HEK293 (cell line): Measurements from ENCODE around the gene ASB8.

Experiments
- CTCF ChIA-PET: fragments of 350-600 bp; formaldehyde crosslinking; extraction: SDS; loops from one replicate; lab custom pipeline; 2021; ENCODE audit warnings: antibody characterized with exemption; lab: Yijun Ruan, JAX
- POLR2A ChIA-PET: fragments of 300-600 bp; formaldehyde crosslinking; extraction: SDS; loops from one replicate; lab custom pipeline; 2020; ENCODE audit warnings: antibody characterized with exemption, inconsistent platforms; lab: Yijun Ruan, JAX
- H3K27ac ChIP-seq: fragments of 200-500 bp; sonication (Bioruptor generic); 2 replicates; pipeline ENCODE4 v1.5.1; 2014; ENCODE audit warnings: low read depth, low read length, control low read depth, inconsistent platforms; ENCODE audit errors: extremely low read depth
- H3K36me3 ChIP-seq, 2 experiments: fragments of 200-500 bp in 1 of 2; sonication (Bioruptor generic) in 1 of 2; 1 replicate in 1 of 2; 2 replicates in 1 of 2; pipeline ENCODE4 v1.5.1; 2014 to 2017; ENCODE audit warnings: inconsistent platforms in 2 of 2, low read length in 2 of 2; ENCODE audit not compliant: control insufficient read depth in 2 of 2, insufficient read depth in 1 of 2
- H3K4me1 ChIP-seq: fragments of 200-500 bp; sonication (Bioruptor generic); 2 replicates; pipeline ENCODE4 v1.5.1; 2014; ENCODE audit warnings: mild to moderate bottlenecking, low read length, inconsistent platforms; ENCODE audit not compliant: control insufficient read depth, insufficient read depth
- H3K4me3 ChIP-seq: 2 replicates; pipeline ENCODE4 v1.5.1; 2011; ENCODE audit warnings: low read depth, mild to moderate bottlenecking, control low read depth, low read length, moderate library complexity
- H3K9me3 ChIP-seq: fragments of 200-500 bp; sonication (Bioruptor generic); 2 replicates; pipeline ENCODE4 v1.5.1; 2014; ENCODE audit warnings: low read depth, low read length, inconsistent platforms; ENCODE audit not compliant: control insufficient read depth, insufficient read depth
- KLF8 ChIP-seq: fragments of 450-650 bp; formaldehyde crosslinking; IDR thresholded peaks from 2 replicates; pipeline ENCODE4 v1.5.1; 2016; ENCODE audit warnings: missing biosample characterization, missing genetic modification characterization
- OSR2 ChIP-seq: fragments of 450-650 bp; formaldehyde crosslinking; IDR thresholded peaks from 2 replicates; pipeline ENCODE4 v1.5.1; 2016; ENCODE audit warnings: missing biosample characterization, missing genetic modification characterization
- OVOL3 ChIP-seq: fragments of 450-650 bp; formaldehyde crosslinking; IDR thresholded peaks from 2 replicates; pipeline ENCODE4 v1.5.1; 2016; ENCODE audit warnings: missing biosample characterization, missing genetic modification characterization
- SCRT2 ChIP-seq: fragments of 450-650 bp; formaldehyde crosslinking; IDR thresholded peaks from 2 replicates; pipeline ENCODE4 v1.5.1; 2016; ENCODE audit warnings: missing biosample characterization, missing genetic modification characterization
- SP3 ChIP-seq: fragments of 450-650 bp; formaldehyde crosslinking; IDR thresholded peaks from 2 replicates; pipeline ENCODE4 v1.5.1; 2016; ENCODE audit warnings: missing biosample characterization, missing genetic modification characterization
- ZNF146 ChIP-seq: fragments of 450-650 bp; formaldehyde crosslinking; IDR thresholded peaks from 2 replicates; pipeline ENCODE4 v1.5.1; 2016; ENCODE audit warnings: missing biosample characterization, missing genetic modification characterization
- ZNF157 ChIP-seq: fragments of 450-650 bp; formaldehyde crosslinking; IDR thresholded peaks from 2 replicates; pipeline ENCODE4 v1.5.1; 2016; ENCODE audit warnings: missing biosample characterization, missing genetic modification characterization
- ZNF335 ChIP-seq: fragments of 450-650 bp; formaldehyde crosslinking; conservative IDR thresholded peaks from 2 replicates; pipeline ENCODE4 v1.5.1; 2016; ENCODE audit warnings: missing biosample characterization, missing genetic modification characterization
- ZNF677 ChIP-seq: fragments of 450-650 bp; IDR thresholded peaks from 2 replicates; pipeline ENCODE4 v1.5.0; 2018; ENCODE audit warnings: missing biosample characterization, mild to moderate bottlenecking, missing genetic modification characterization, moderate library complexity
- ZNF837 ChIP-seq: fragments of 450-650 bp; formaldehyde crosslinking; IDR thresholded peaks from 2 replicates; pipeline ENCODE4 v1.5.1; 2016; ENCODE audit warnings: missing biosample characterization, missing genetic modification characterization
- ZSCAN23 ChIP-seq: fragments of 450-650 bp; formaldehyde crosslinking; IDR thresholded peaks from 2 replicates; pipeline ENCODE4 v1.5.1; 2016; ENCODE audit warnings: missing biosample characterization, missing genetic modification characterization
- TF ChIP-seq, protein P1 (sequence below): fragments of 450-650 bp; formaldehyde crosslinking; IDR thresholded peaks from 2 replicates; pipeline ENCODE4 v1.5.1; 2016; ENCODE audit warnings: missing biosample characterization, missing genetic modification characterization
- TF ChIP-seq, protein P2 (sequence below): sonication (generic); formaldehyde crosslinking; IDR thresholded peaks from 2 replicates; pipeline ENCODE4 v1.8.1; 2022; ENCODE audit warnings: mild to moderate bottlenecking, moderate library complexity, missing genetic modification reagents
- TF ChIP-seq, protein P3 (sequence below): fragments of 450-650 bp; formaldehyde crosslinking; IDR thresholded peaks from 2 replicates; pipeline ENCODE4 v1.5.1; 2016; ENCODE audit warnings: missing biosample characterization, missing genetic modification characterization

The ASB8 gene

DNA sequence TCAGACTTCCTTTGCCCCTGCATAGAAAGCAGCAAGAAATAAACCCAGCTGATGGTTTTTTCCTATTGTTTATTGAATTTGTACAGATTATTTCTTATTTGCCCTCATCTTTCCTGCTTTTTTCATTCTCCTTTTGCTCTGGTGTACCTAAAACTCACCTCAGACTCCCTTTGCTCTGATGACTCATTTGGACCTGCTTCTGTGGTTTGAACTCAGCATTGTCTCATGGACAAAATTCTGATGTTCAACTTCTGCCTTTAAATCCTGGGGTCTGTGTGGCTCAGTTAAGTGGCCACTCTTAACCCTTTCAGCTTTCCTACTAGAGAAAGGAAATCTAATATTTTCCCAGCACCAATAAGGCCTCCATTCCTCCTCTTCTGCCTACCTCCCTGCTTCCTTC lies 47.9 kb downstream of the ASB8 start:
- no peak overlapping the region for H3K27ac ChIP-seq
- H3K9me3 ChIP-seq: no peaks in the 10 kb centered on the region
- H3K4me1 ChIP-seq: no peaks in the 10 kb centered on the region
- POLR2A ChIA-PET: interaction anchor here (2.3 kb wide), 1 partner anchor 10 kb away, joined by 15 read pairs; the partner anchor contains the start of gene PFKM
- CTCF ChIA-PET: interaction anchor here (0.6 to 1.4 kb wide), 3 partner anchors 10 to 81 kb away, joined by 3 to 4 read pairs (median 3); partner anchors contain the start of gene PFKM
- no peak for TF ChIP-seq KLF8 (tag by site-specific recombination)
- no peak for TF ChIP-seq ZNF146 (tag by site-specific recombination)
- TF ChIP-seq OSR2 (tag by site-specific recombination): no peak
- no peak for TF ChIP-seq SP3 (tag by site-specific recombination)
- no peak for TF ChIP-seq ZNF677 (tag by site-specific recombination)
- no peak for TF ChIP-seq OVOL3
- TF ChIP-seq, protein P1, sequence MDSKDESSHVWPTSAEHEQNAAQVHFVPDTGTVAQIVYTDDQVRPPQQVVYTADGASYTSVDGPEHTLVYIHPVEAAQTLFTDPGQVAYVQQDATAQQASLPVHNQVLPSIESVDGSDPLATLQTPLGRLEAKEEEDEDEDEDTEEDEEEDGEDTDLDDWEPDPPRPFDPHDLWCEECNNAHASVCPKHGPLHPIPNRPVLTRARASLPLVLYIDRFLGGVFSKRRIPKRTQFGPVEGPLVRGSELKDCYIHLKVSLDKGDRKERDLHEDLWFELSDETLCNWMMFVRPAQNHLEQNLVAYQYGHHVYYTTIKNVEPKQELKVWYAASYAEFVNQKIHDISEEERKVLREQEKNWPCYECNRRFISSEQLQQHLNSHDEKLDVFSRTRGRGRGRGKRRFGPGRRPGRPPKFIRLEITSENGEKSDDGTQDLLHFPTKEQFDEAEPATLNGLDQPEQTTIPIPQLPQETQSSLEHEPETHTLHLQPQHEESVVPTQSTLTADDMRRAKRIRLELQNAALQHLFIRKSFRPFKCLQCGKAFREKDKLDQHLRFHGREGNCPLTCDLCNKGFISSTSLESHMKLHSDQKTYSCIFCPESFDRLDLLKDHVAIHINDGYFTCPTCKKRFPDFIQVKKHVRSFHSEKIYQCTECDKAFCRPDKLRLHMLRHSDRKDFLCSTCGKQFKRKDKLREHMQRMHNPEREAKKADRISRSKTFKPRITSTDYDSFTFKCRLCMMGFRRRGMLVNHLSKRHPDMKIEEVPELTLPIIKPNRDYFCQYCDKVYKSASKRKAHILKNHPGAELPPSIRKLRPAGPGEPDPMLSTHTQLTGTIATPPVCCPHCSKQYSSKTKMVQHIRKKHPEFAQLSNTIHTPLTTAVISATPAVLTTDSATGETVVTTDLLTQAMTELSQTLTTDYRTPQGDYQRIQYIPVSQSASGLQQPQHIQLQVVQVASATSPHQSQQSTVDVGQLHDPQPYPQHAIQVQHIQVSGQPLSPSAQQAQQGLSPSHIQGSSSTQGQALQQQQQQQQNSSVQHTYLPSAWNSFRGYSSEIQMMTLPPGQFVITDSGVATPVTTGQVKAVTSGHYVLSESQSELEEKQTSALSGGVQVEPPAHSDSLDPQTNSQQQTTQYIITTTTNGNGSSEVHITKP (tag by site-specific recombination): no peak
- TF ChIP-seq, protein P2, sequence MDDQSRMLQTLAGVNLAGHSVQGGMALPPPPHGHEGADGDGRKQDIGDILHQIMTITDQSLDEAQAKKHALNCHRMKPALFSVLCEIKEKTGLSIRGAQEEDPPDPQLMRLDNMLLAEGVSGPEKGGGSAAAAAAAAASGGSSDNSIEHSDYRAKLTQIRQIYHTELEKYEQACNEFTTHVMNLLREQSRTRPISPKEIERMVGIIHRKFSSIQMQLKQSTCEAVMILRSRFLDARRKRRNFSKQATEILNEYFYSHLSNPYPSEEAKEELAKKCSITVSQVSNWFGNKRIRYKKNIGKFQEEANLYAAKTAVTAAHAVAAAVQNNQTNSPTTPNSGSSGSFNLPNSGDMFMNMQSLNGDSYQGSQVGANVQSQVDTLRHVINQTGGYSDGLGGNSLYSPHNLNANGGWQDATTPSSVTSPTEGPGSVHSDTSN (CRISPR knock-in tag): no peak
- no peak for TF ChIP-seq SCRT2 (tag by site-specific recombination)
- TF ChIP-seq, protein P3, sequence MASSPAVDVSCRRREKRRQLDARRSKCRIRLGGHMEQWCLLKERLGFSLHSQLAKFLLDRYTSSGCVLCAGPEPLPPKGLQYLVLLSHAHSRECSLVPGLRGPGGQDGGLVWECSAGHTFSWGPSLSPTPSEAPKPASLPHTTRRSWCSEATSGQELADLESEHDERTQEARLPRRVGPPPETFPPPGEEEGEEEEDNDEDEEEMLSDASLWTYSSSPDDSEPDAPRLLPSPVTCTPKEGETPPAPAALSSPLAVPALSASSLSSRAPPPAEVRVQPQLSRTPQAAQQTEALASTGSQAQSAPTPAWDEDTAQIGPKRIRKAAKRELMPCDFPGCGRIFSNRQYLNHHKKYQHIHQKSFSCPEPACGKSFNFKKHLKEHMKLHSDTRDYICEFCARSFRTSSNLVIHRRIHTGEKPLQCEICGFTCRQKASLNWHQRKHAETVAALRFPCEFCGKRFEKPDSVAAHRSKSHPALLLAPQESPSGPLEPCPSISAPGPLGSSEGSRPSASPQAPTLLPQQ (tag by site-specific recombination): no peak
- H3K4me3 ChIP-seq: no peak overlapping the region
- H3K36me3 ChIP-seq: no peaks in the 10 kb centered on the region

DNA sequence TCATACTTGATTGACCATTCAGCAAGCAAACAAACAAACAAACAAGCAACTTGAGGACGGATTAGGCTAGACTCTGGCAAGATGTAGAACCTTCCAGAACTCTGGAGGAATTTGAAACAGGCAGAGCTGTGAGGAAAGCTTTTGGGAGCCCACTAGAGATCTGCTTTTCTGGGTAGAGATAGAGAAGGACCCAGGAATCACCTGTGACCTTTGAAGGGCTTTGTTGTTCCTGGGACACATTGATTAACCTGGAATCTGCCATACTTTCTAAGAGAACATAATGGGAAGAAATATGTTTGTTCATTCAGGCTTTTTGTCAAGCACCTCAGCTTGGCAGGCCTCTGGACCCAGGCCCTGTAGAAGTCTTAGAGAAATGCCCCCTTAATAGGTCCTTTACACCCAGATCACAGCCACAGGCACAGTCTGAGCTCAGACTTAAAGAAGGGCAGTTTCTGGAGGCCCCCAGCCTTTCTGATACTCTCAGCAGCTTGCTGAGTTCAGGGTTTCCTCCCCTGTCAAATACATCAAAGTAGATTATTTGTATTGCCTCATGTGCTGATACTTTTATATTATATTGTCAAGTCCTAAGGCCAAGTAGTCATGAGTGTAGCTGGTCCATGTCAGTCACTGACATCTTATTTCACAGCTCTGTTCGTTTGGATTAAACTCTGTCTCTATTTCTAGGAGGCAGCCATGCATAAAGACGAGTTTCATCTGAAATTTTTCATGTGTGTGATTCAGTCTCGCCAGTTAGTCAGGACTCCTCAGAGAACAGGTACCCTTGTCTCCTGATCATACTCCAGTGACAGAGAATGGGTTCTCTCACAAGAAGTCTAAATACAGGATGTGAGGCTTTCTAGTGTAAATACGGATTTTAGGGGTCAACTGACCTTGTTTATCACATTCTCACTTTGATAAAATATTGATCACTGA lies 50.4 kb downstream of the ASB8 start:
- ChIA-PET CTCF (interaction anchor here (1.2 kb wide), 1 partner anchor 12 kb away, joined by 3 read pairs; the partner anchor contains the start of gene PFKM), POLR2A (interaction anchor here (0.6 to 2.9 kb wide), 3 partner anchors 12 to 144 kb away, joined by 3 to 24 read pairs (median 18); partner anchors contain the start of genes ASB8, PFKM and TMEM106C)
- H3K4me1 ChIP-seq: no peaks in the 10 kb centered on the region

More for the DNA sequence above, 50.4 kb downstream of the ASB8 start:
- H3K4me3 ChIP-seq: peak overlapping the region; percentile 99
- H3K9me3 ChIP-seq: no peaks in the 10 kb centered on the region
- peak overlapping the region; percentile 77 for H3K27ac ChIP-seq
- TF ChIP-seq ZNF837 (tag by site-specific recombination) (no peak), ZNF335 (tag by site-specific recombination) (peak; percentile 94), ZNF157 (tag by site-specific recombination) (no peak), ZSCAN23 (tag by site-specific recombination) (no peak)
- no peaks in the 10 kb centered on the region for H3K36me3 ChIP-seq
